IMR-90 (cell line): ENCODE results near the gene MGAT4A. TPM values are rescaled to one million over a fixed set of nuclear protein-coding genes. Genes with fewer than 3 reads are reported as not detected.

ENCODE experiments used
- ATAC-seq: fragments of 200-7000 bp; cut with Tn5 transposase; 2 replicates; pipeline ENCODE4 v1.9.1; 2020; ENCODE audit warnings: low read depth, mild to moderate bottlenecking, moderate library complexity
- BruUV-seq: library from RNA; stranded (reverse); fragments of 400-500 nt; replicated peaks from 2 replicates; lab custom pipeline; 2021; lab: Mats Ljungman, UMichigan
- CTCF ChIA-PET: fragments of 300-600 bp; formaldehyde crosslinking; extraction: SDS; loops from one replicate; lab custom pipeline; 2021; ENCODE audit warnings: antibody characterized with exemption; lab: Yijun Ruan, JAX
- POLR2A ChIA-PET: fragments of 300-600 bp; sonication (Branson Sonifier 250); formaldehyde crosslinking; loops from one replicate; lab custom pipeline; 2022; ENCODE audit warnings: antibody characterized with exemption; ENCODE audit not compliant: unreplicated experiment; lab: Charles Lee
- DNase-seq: peaks from one replicate; pipeline ENCODE4 v3.0.0; 2013
- H2AFZ ChIP-seq: replicated peaks from 2 replicates; pipeline ENCODE3; 2013; ENCODE audit warnings: low read length, mild to moderate bottlenecking; ENCODE audit not compliant: poor library complexity
- H2AK5ac ChIP-seq: 2 replicates; pipeline ENCODE4 v1.6.1; 2013; ENCODE audit warnings: low read depth, low read length, inconsistent platforms
- H2AK9ac ChIP-seq: replicated peaks from 2 replicates; pipeline ENCODE3; 2013; ENCODE audit warnings: mild to moderate bottlenecking, low read depth, low read length, moderate library complexity; ENCODE audit not compliant: poor library complexity
- H2BK120ac ChIP-seq: 2 replicates; pipeline ENCODE4 v1.6.1; 2013; ENCODE audit warnings: low read depth, low read length, inconsistent platforms
- H2BK15ac ChIP-seq: 3 replicates; pipeline ENCODE4 v1.6.1; 2013; ENCODE audit warnings: low read depth, low read length, inconsistent platforms
- H2BK20ac ChIP-seq: 2 replicates; pipeline ENCODE4 v1.6.1; 2013; ENCODE audit warnings: low read depth, mild to moderate bottlenecking, inconsistent platforms, low read length, moderate library complexity
- H2BK5ac ChIP-seq: 2 replicates; pipeline ENCODE4 v1.6.1; 2013; ENCODE audit warnings: mild to moderate bottlenecking, low read depth, low read length, inconsistent platforms; ENCODE audit not compliant: poor library complexity, severe bottlenecking
- H3K14ac ChIP-seq: replicated peaks from 2 replicates; pipeline ENCODE4 v1.6.1; 2013; ENCODE audit warnings: low read depth, low read length, inconsistent platforms
- H3K18ac ChIP-seq: 2 replicates; pipeline ENCODE4 v1.6.1; 2013; ENCODE audit warnings: low read depth, low read length, control low read depth
- H3K23ac ChIP-seq: 2 replicates; pipeline ENCODE4 v1.6.1; 2013; ENCODE audit warnings: low read depth, low read length, inconsistent platforms
- H3K27ac ChIP-seq: 2 replicates; pipeline ENCODE4 v1.5.1; 2013; ENCODE audit warnings: mild to moderate bottlenecking, control low read depth, low read length; ENCODE audit not compliant: insufficient read depth
- H3K27me3 ChIP-seq: 2 replicates; pipeline ENCODE4 v1.6.1; 2013; ENCODE audit warnings: low read length; ENCODE audit not compliant: control insufficient read depth, insufficient read depth
- H3K36me3 ChIP-seq: 2 replicates; pipeline ENCODE4 v1.6.1; 2013; ENCODE audit warnings: low read length, mixed read lengths; ENCODE audit not compliant: control insufficient read depth, insufficient read depth
- H3K4ac ChIP-seq: 2 replicates; pipeline ENCODE4 v1.6.1; 2013; ENCODE audit warnings: low read depth, low read length, inconsistent platforms
- H3K4me1 ChIP-seq: 2 replicates; pipeline ENCODE4 v1.6.1; 2013; ENCODE audit warnings: low read length, mixed read lengths; ENCODE audit not compliant: control insufficient read depth, insufficient read depth
- H3K4me2 ChIP-seq: 2 replicates; pipeline ENCODE4 v1.6.1; 2013; ENCODE audit warnings: low read depth, mild to moderate bottlenecking, control low read depth, low read length, moderate library complexity
- H3K4me3 ChIP-seq: 2 replicates; pipeline ENCODE4 v1.5.1; 2013; ENCODE audit warnings: low read depth, mild to moderate bottlenecking, control low read depth, low read length, moderate library complexity; ENCODE audit not compliant: insufficient read depth
- H3K56ac ChIP-seq: 2 replicates; pipeline ENCODE4 v1.6.1; 2013; ENCODE audit warnings: low read length, inconsistent platforms; ENCODE audit not compliant: insufficient read depth; ENCODE audit errors: extremely low read depth
- H3K79me1 ChIP-seq, 2 experiments: 2 replicates each; pipeline ENCODE4 v1.6.1; 2013; ENCODE audit warnings: low read length in 2 of 2, inconsistent platforms in 1 of 2, low read depth in 1 of 2
- H3K9ac ChIP-seq: 2 replicates; pipeline ENCODE4 v1.6.1; 2013; ENCODE audit warnings: low read depth, low read length, control low read depth
- H3K9me1 ChIP-seq: 2 replicates; pipeline ENCODE4 v1.6.1; 2013; ENCODE audit warnings: low read length, inconsistent platforms; ENCODE audit not compliant: insufficient read depth
- H3K9me3 ChIP-seq: 2 replicates; pipeline ENCODE4 v1.6.1; 2013; ENCODE audit warnings: low read length; ENCODE audit not compliant: control insufficient read depth, insufficient read depth
- H4K20me1 ChIP-seq: 2 replicates; pipeline ENCODE4 v1.6.1; 2013; ENCODE audit warnings: low read length, inconsistent platforms; ENCODE audit not compliant: insufficient read depth
- H4K5ac ChIP-seq: 2 replicates; pipeline ENCODE4 v1.6.1; 2013; ENCODE audit warnings: mild to moderate bottlenecking, low read depth, low read length, control low read depth
- H4K8ac ChIP-seq, 2 experiments: 2 replicates each; pipeline ENCODE4 v1.6.1; 2013; ENCODE audit warnings: low read depth in 2 of 2, low read length in 2 of 2, control low read depth in 1 of 2, inconsistent platforms in 1 of 2
- H4K91ac ChIP-seq: 2 replicates; pipeline ENCODE4 v1.6.1; 2013; ENCODE audit warnings: low read depth, low read length, inconsistent platforms; ENCODE audit not compliant: insufficient read depth
- BHLHE40 ChIP-seq: fragments of 150-350 bp; IDR thresholded peaks from 2 replicates; pipeline ENCODE4 v1.6.1; 2016; ENCODE audit warnings: mild to moderate bottlenecking, low read depth, low read length
- CEBPB ChIP-seq: IDR thresholded peaks from 2 replicates; pipeline ENCODE4 v1.6.1; 2012; ENCODE audit warnings: low read depth, low read length, improper control_type of control experiment
- CHD1 ChIP-seq: IDR thresholded peaks from 2 replicates; pipeline ENCODE4 v1.6.1; 2012; ENCODE audit warnings: low read depth, low read length, improper control_type of control experiment
- ELK1 ChIP-seq: fragments of 150-350 bp; IDR thresholded peaks from 2 replicates; pipeline ENCODE4 v1.6.1; 2016; ENCODE audit warnings: low read depth, mild to moderate bottlenecking, low read length, moderate library complexity, borderline replicate concordance
- FOS ChIP-seq: fragments of 150-350 bp; IDR thresholded peaks from 2 replicates; pipeline ENCODE4 v1.6.1; 2016; ENCODE audit warnings: low read depth, low read length
- MAFK ChIP-seq: IDR thresholded peaks from 2 replicates; pipeline ENCODE4 v1.6.1; 2012; ENCODE audit warnings: low read depth, low read length, improper control_type of control experiment
- MAZ ChIP-seq: IDR thresholded peaks from 2 replicates; pipeline ENCODE4 v1.6.1; 2012; ENCODE audit warnings: low read depth, mild to moderate bottlenecking, low read length, improper control_type of control experiment, moderate library complexity, borderline replicate concordance
- MXI1 ChIP-seq: IDR thresholded peaks from 2 replicates; pipeline ENCODE4 v1.6.1; 2012; ENCODE audit warnings: low read depth, mild to moderate bottlenecking, low read length, moderate library complexity, borderline replicate concordance
- NFE2L2 ChIP-seq: fragments of 150-350 bp; IDR thresholded peaks from 2 replicates; pipeline ENCODE4 v1.6.1; 2016; ENCODE audit warnings: low read depth, mild to moderate bottlenecking, low read length
- POLR2A ChIP-seq: IDR thresholded peaks from 2 replicates; pipeline ENCODE4 v1.6.1; 2012; ENCODE audit warnings: mild to moderate bottlenecking, low read depth, low read length
- RAD21 ChIP-seq: IDR thresholded peaks from 2 replicates; pipeline ENCODE4 v1.6.1; 2012; ENCODE audit warnings: low read length, improper control_type of control experiment
- RCOR1 ChIP-seq: IDR thresholded peaks from 2 replicates; pipeline ENCODE4 v1.6.1; 2012; ENCODE audit warnings: mild to moderate bottlenecking, low read length, improper control_type of control experiment; ENCODE audit not compliant: insufficient replicate concordance
- RFX5 ChIP-seq: IDR thresholded peaks from 2 replicates; pipeline ENCODE4 v1.8.0; 2012; ENCODE audit warnings: low read depth, mild to moderate bottlenecking, low read length, moderate library complexity
- SMC3 ChIP-seq: fragments of 150-350 bp; IDR thresholded peaks from 2 replicates; pipeline ENCODE4 v1.6.1; 2016; ENCODE audit warnings: low read depth, mild to moderate bottlenecking, antibody characterized with exemption, low read length, moderate library complexity
- USF2 ChIP-seq: fragments of 150-350 bp; IDR thresholded peaks from 2 replicates; pipeline ENCODE4 v1.6.1; 2017; ENCODE audit warnings: mild to moderate bottlenecking, antibody characterized with exemption, low read length, low read depth
- WGBS, 2 experiments: methylation state at CpG; one replicate each; pipeline versions ENCODE4 v1.1.5 to v1.1.7; 2013; ENCODE audit warnings: missing lambda C conversion rate in 2 of 2; ENCODE audit not compliant: insufficient read length in 1 of 2; ENCODE audit errors: extremely low coverage in 2 of 2; 5-methylcytosine and 5-hydroxymethylcytosine counted together
- dilution Hi-C: fragments of 300-500 bp; cut with HindIII; formaldehyde crosslinking; loops from one replicate; pipeline ENCODE4 v1.14.3; 2018; ENCODE audit warnings: low sequenced_read_pairs; ENCODE audit not compliant: unreplicated experiment
- in situ Hi-C: fragments of 300-500 bp; cut with MboI; formaldehyde crosslinking; loops from 3 replicates; pipeline ENCODE4 v1.14.3; 2019; ENCODE audit warnings: low sequenced_read_pairs, inconsistent platforms, mixed read lengths
- intact Hi-C: fragments of 100-400 bp; cut with micrococcal nuclease; formaldehyde crosslinking; loops from 2 replicates; pipeline ENCODE4 v1.10.0; 2022
- polyA plus RNA-seq, 3 experiments: library from polyadenylated mRNA; depleted of rRNA; stranded (reverse); fragments of >200 nt; gene quantifications; 2 replicates each; pipeline ENCODE4 v1.2.3, GENCODE V29; 2012; ENCODE audit warnings: low replicate concordance in 1 of 3
- total RNA-seq: library from RNA; depleted of rRNA; stranded (reverse); fragments of >200 nt; gene quantifications from 2 replicates; pipeline ENCODE4 v1.2.3, GENCODE V29; 2012
- TF ChIP-seq, protein P1 (sequence below): conservative IDR thresholded peaks from 2 replicates; pipeline ENCODE4 v1.5.1; 2012; ENCODE audit warnings: mild to moderate bottlenecking, low read depth, low read length, improper control_type of control experiment

Gene MGAT4A
- total and polyA plus RNA-seq, 2 of the 4 experiments (the other 2 are of a cell fraction), result under 0.01 TPM; not detected in 1

- H3K23ac ChIP-seq, result no peak overlapping the region
- H2BK5ac ChIP-seq, result no peak overlapping the region
- H3K9me1 ChIP-seq, result peaks cover 10% of the 10 kb centered on the region
- H3K4me2 ChIP-seq, result no peak overlapping the region
- POLR2A ChIA-PET, result no interaction called here
- BruUV-seq, result no TSS peak
- TF ChIP-seq BHLHE40 (no peak), MAFK (no peak), MXI1 (no peak), RFX5 (no peak), FOS (no peak), MAZ (no peak), CHD1 (no peak), ELK1 (no peak), RAD21 (no peak), SMC3 (no peak), USF2 (no peak), CEBPB (no peak), POLR2A (no peak), RCOR1 (no peak), NFE2L2 (no peak)
- TF ChIP-seq, protein P1, sequence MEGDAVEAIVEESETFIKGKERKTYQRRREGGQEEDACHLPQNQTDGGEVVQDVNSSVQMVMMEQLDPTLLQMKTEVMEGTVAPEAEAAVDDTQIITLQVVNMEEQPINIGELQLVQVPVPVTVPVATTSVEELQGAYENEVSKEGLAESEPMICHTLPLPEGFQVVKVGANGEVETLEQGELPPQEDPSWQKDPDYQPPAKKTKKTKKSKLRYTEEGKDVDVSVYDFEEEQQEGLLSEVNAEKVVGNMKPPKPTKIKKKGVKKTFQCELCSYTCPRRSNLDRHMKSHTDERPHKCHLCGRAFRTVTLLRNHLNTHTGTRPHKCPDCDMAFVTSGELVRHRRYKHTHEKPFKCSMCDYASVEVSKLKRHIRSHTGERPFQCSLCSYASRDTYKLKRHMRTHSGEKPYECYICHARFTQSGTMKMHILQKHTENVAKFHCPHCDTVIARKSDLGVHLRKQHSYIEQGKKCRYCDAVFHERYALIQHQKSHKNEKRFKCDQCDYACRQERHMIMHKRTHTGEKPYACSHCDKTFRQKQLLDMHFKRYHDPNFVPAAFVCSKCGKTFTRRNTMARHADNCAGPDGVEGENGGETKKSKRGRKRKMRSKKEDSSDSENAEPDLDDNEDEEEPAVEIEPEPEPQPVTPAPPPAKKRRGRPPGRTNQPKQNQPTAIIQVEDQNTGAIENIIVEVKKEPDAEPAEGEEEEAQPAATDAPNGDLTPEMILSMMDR, result no peak
- H2BK120ac ChIP-seq, result no peak overlapping the region
- ATAC-seq (no peak), DNase-seq (no peak)
- CTCF ChIA-PET, result no interaction called here
- no peak overlapping the region for H2AK5ac ChIP-seq
- H3K4me3 ChIP-seq, result no peak overlapping the region
- dilution Hi-C loops (no loop called here), in situ Hi-C loops (no loop called here), intact Hi-C loops (no loop called here)
- no peak overlapping the region for H3K18ac ChIP-seq
- no peak overlapping the region for H2AFZ ChIP-seq
- no peak overlapping the region for H4K91ac ChIP-seq
- H2BK20ac ChIP-seq, result no peak overlapping the region
- no peak overlapping the region for H3K27ac ChIP-seq
- no peaks in the 10 kb centered on the region; a peak in 1 of 4 replicates for H3K79me1 ChIP-seq
- H3K56ac ChIP-seq, result no peak overlapping the region
- 0 out of 2 replicates have a peak, but pooled peaks cover 3% of the 10 kb centered on the region for H3K4me1 ChIP-seq
- H2BK15ac ChIP-seq, result no peak overlapping the region
- H2AK9ac ChIP-seq, result no peak overlapping the region
- H4K20me1 ChIP-seq, result peaks cover 4% of the 10 kb centered on the region; the same call in 1 of the 2 replicates
- WGBS, 2 experiments, result 95% methylated on average over 5 of the region's 9 CpGs; no CpG with 5 or more reads in 1 of the 2 experiments
- peaks cover 32% of the 10 kb centered on the region for H3K36me3 ChIP-seq
- no peak overlapping the region for H3K9ac ChIP-seq
- no peak overlapping the region for H4K8ac ChIP-seq
- H3K27me3 ChIP-seq, result no peaks in the 10 kb centered on the region
- H4K5ac ChIP-seq, result no peak overlapping the region
- H3K14ac ChIP-seq, result no peak overlapping the region
- no peak overlapping the region for H3K4ac ChIP-seq
- no peaks in the 10 kb centered on the region for H3K9me3 ChIP-seq
Observed at GRCh38 chr2:98571796-98572195, 159.1 kb downstream of the MGAT4A start.
